A673 (cell line): ENCODE measurements around the gene TMEM254. TPM values are rescaled to one million over a fixed set of nuclear protein-coding genes. Genes with fewer than 3 reads are reported as not detected.
"Not testable (repeated sequence)": the region's sequence is repeated elsewhere in the genome, so short reads cannot be mapped to it uniquely, and the experiment has no call there.

Experiments used
- BruUV-seq: library from RNA; stranded (reverse); fragments of 400-500 nt; replicated peaks from 2 replicates; lab custom pipeline; 2021; lab: Mats Ljungman, UMichigan
- CTCF ChIA-PET: fragments of 300-600 bp; sonication (Branson Sonifier 250); formaldehyde crosslinking; loops from one replicate; lab custom pipeline; 2022; ENCODE audit warnings: antibody characterized with exemption; lab: Charles Lee
- POLR2A ChIA-PET: fragments of 300-600 bp; sonication (Branson Sonifier 250); formaldehyde crosslinking; loops from one replicate; lab custom pipeline; 2022; ENCODE audit warnings: antibody characterized with exemption; ENCODE audit not compliant: low non-redundant PET; lab: Charles Lee
- DNase-seq: peaks from one replicate; pipeline ENCODE4 v3.0.0-alpha.2; 2015; ENCODE audit warnings: low spot score
- H3K27ac ChIP-seq: fragments of 200-600 bp; sonication (generic); 2 replicates; pipeline ENCODE4 v1.5.1; 2016; ENCODE audit warnings: mixed run types, low read depth, mild to moderate bottlenecking, mixed read lengths, antibody characterized with exemption, low read length; ENCODE audit not compliant: poor library complexity, severe bottlenecking
- H3K27me3 ChIP-seq: fragments of 200-600 bp; sonication (generic); replicated peaks from 2 replicates; pipeline ENCODE4 v1.6.1; 2017; ENCODE audit warnings: mixed run types, low read depth, mild to moderate bottlenecking, mixed read lengths, antibody characterized with exemption, low read length; ENCODE audit not compliant: insufficient read depth, poor library complexity
- H3K36me3 ChIP-seq: fragments of 200-600 bp; sonication (generic); 2 replicates; pipeline ENCODE4 v1.6.1; 2016; ENCODE audit warnings: mixed run types, mild to moderate bottlenecking, mixed read lengths, antibody characterized with exemption, low read length; ENCODE audit not compliant: insufficient read depth, poor library complexity, severe bottlenecking
- H3K4me1 ChIP-seq: fragments of 200-600 bp; sonication (generic); 2 replicates; pipeline ENCODE4 v1.6.1; 2017; ENCODE audit warnings: mixed run types, mild to moderate bottlenecking, mixed read lengths, antibody characterized with exemption, low read length; ENCODE audit not compliant: insufficient read depth, poor library complexity, severe bottlenecking
- H3K4me3 ChIP-seq: fragments of 200-600 bp; sonication (generic); 2 replicates; pipeline ENCODE4 v1.5.1; 2016; ENCODE audit warnings: low read depth, mixed run types, mild to moderate bottlenecking, mixed read lengths, low read length; ENCODE audit not compliant: poor library complexity, severe bottlenecking
- H3K9me3 ChIP-seq: fragments of 200-600 bp; sonication (generic); 2 replicates; pipeline ENCODE4 v1.6.1; 2016; ENCODE audit warnings: mixed run types, low read depth, mild to moderate bottlenecking, mixed read lengths, antibody characterized with exemption, low read length; ENCODE audit not compliant: poor library complexity, severe bottlenecking
- CTCF ChIP-seq: fragments of 300-800, 200-600 bp; sonication (generic); conservative IDR thresholded peaks from 2 replicates; pipeline ENCODE4 v1.5.1; 2017; ENCODE audit warnings: low read depth, mild to moderate bottlenecking, antibody characterized with exemption, low read length, moderate library complexity, mixed read lengths
- EZH2 ChIP-seq: fragments of 200-600 bp; sonication (generic); IDR thresholded peaks from 2 replicates; pipeline ENCODE4 v1.6.1; 2017; ENCODE audit warnings: borderline replicate concordance, low read depth, mild to moderate bottlenecking, mixed read lengths, antibody characterized with exemption, low read length; ENCODE audit not compliant: poor library complexity, severe bottlenecking
- intact Hi-C: fragments of 100-400 bp; cut with micrococcal nuclease; formaldehyde crosslinking; loops from one replicate; pipeline ENCODE4 v1.10.0; 2022; ENCODE audit not compliant: unreplicated experiment
- total RNA-seq: library from RNA; stranded (reverse); gene quantifications from 2 replicates; pipeline ENCODE4 v1.2.3, GENCODE V29; 2021

The TMEM254 gene
- total RNA-seq, 1 experiment from 2014 or later: 12.2 TPM

- Histone ChIP-seq H3K4me1 (no peaks in the 10 kb centered on the region), H3K4me3 (no peak overlapping the region), H3K27ac (no peak overlapping the region), H3K27me3 (no peaks in the 10 kb centered on the region), H3K36me3 (no peaks in the 10 kb centered on the region), H3K9me3 (no peaks in the 10 kb centered on the region)
- intact Hi-C loops: no loop called here
- CTCF ChIA-PET: no interaction called here
- DNase-seq: no peak
- TF ChIP-seq EZH2 (no peak), CTCF (no peak)
- no TSS peak for BruUV-seq
- POLR2A ChIA-PET: no interaction called here
Measured at GRCh38 chr10:80094231-80094630, 15.8 kb downstream of the TMEM254 start.

GRCh38 chr10:80098272-80098671 is 19.8 kb downstream of the TMEM254 start:
- intact Hi-C loops, H3K4me3 ChIP-seq, CTCF ChIA-PET, BruUV-seq, DNase-seq, H3K27me3 ChIP-seq, H3K36me3 ChIP-seq, POLR2A ChIA-PET, H3K9me3 ChIP-seq, H3K4me1 ChIP-seq, H3K27ac ChIP-seq: not testable (repeated sequence)

- intact Hi-C loops, POLR2A ChIA-PET, CTCF ChIA-PET, H3K36me3 ChIP-seq, BruUV-seq, H3K27me3 ChIP-seq, H3K9me3 ChIP-seq, H3K4me1 ChIP-seq, DNase-seq, H3K4me3 ChIP-seq, H3K27ac ChIP-seq: not testable (repeated sequence)
Measured at GRCh38 chr10:80099295-80099694, 20.8 kb downstream of the TMEM254 start.

- Histone ChIP-seq H3K9me3 (no peaks in the 10 kb centered on the region), H3K27ac (no peak overlapping the region), H3K4me1 (no peaks in the 10 kb centered on the region), H3K4me3 (no peak overlapping the region), H3K27me3 (no peaks in the 10 kb centered on the region), H3K36me3 (no peaks in the 10 kb centered on the region)
- intact Hi-C loops: no loop called here
- CTCF ChIA-PET: no interaction called here
- no TSS peak for BruUV-seq
- POLR2A ChIA-PET: no interaction called here
- no peak for DNase-seq
- no peak for TF ChIP-seq CTCF
Measured at GRCh38 chr10:80100116-80100515, 21.7 kb downstream of the TMEM254 start.
